AG04449 (cell line): ENCODE measurements around the gene JADE2.

Experiments used
- CTCF ChIA-PET: fragments of 350-600 bp; formaldehyde crosslinking; extraction: SDS; loops from one replicate; lab custom pipeline; 2021; ENCODE audit warnings: antibody characterized with exemption; lab: Yijun Ruan, JAX
- POLR2A ChIA-PET: fragments of 400-600, 350-600 bp; formaldehyde crosslinking; extraction: SDS; loops from one replicate; lab custom pipeline; 2020; ENCODE audit warnings: antibody characterized with exemption, inconsistent platforms; lab: Yijun Ruan, JAX
- DNase-seq: peaks from one replicate; pipeline ENCODE4 v3.0.0-alpha.2; 2010; ENCODE audit warnings: low read depth, low spot score
- H3K4me3 ChIP-seq: 2 replicates; pipeline ENCODE4 v1.5.1; 2011; ENCODE audit warnings: low read depth, mild to moderate bottlenecking, control low read depth, low read length
- TF ChIP-seq, protein P1 (sequence below): IDR thresholded peaks from one replicate; pipeline ENCODE4 v1.5.1; 2011; ENCODE audit warnings: mild to moderate bottlenecking, moderate library complexity, low read length, control low read depth, inconsistent platforms; ENCODE audit not compliant: insufficient read depth; ENCODE audit errors: missing control alignments

The JADE2 gene

GRCh38 chr5:134539732-134540131, 14.3 kb downstream of the JADE2 start:
- TF ChIP-seq, protein P1, sequence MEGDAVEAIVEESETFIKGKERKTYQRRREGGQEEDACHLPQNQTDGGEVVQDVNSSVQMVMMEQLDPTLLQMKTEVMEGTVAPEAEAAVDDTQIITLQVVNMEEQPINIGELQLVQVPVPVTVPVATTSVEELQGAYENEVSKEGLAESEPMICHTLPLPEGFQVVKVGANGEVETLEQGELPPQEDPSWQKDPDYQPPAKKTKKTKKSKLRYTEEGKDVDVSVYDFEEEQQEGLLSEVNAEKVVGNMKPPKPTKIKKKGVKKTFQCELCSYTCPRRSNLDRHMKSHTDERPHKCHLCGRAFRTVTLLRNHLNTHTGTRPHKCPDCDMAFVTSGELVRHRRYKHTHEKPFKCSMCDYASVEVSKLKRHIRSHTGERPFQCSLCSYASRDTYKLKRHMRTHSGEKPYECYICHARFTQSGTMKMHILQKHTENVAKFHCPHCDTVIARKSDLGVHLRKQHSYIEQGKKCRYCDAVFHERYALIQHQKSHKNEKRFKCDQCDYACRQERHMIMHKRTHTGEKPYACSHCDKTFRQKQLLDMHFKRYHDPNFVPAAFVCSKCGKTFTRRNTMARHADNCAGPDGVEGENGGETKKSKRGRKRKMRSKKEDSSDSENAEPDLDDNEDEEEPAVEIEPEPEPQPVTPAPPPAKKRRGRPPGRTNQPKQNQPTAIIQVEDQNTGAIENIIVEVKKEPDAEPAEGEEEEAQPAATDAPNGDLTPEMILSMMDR, result no peak
- CTCF ChIA-PET, result interaction anchor here (1.1 to 3.4 kb wide), 2 partner anchors 9 to 11 kb away, joined by 3 to 26 read pairs; no protein-coding TSS in a partner anchor
- POLR2A ChIA-PET, result no interaction called here
- no peak overlapping the region for H3K4me3 ChIP-seq
- no peak for DNase-seq

GRCh38 chr5:134540747-134541733, 15.6 kb downstream of the JADE2 start:
- no peak overlapping the region for H3K4me3 ChIP-seq
- TF ChIP-seq, protein P1, result no peak
- DNase-seq, result no peak

GRCh38 chr5:134541736-134542376, 16.4 kb downstream of the JADE2 start:
- POLR2A ChIA-PET, result no interaction called here
- no peak overlapping the region for H3K4me3 ChIP-seq
- TF ChIP-seq, protein P1, result no peak
- CTCF ChIA-PET, result interaction anchor here (1.0 to 3.4 kb wide), 3 partner anchors 13 to 105 kb away, joined by 3 to 26 read pairs (median 3); no protein-coding TSS in a partner anchor
- DNase-seq, result no peak

More at GRCh38 chr5:134540747-134541733, 15.6 kb downstream of the JADE2 start:
- ChIA-PET POLR2A (no interaction called here), CTCF (interaction anchor here (1.0 to 3.4 kb wide), 3 partner anchors 10 to 13 kb away, joined by 3 to 26 read pairs (median 3); no protein-coding TSS in a partner anchor)

- ChIA-PET CTCF (interaction anchor here (0.7 to 6.6 kb wide), 5 partner anchors 10 to 34 kb away, joined by 3 to 47 read pairs (median 4); partner anchors contain the start of gene JADE2), POLR2A (no interaction called here)
- no peak overlapping the region for H3K4me3 ChIP-seq
- TF ChIP-seq, protein P1, result no peak
- no peak for DNase-seq
Observed at GRCh38 chr5:134543820-134544614, 18.5 kb downstream of the JADE2 start.

DNA sequence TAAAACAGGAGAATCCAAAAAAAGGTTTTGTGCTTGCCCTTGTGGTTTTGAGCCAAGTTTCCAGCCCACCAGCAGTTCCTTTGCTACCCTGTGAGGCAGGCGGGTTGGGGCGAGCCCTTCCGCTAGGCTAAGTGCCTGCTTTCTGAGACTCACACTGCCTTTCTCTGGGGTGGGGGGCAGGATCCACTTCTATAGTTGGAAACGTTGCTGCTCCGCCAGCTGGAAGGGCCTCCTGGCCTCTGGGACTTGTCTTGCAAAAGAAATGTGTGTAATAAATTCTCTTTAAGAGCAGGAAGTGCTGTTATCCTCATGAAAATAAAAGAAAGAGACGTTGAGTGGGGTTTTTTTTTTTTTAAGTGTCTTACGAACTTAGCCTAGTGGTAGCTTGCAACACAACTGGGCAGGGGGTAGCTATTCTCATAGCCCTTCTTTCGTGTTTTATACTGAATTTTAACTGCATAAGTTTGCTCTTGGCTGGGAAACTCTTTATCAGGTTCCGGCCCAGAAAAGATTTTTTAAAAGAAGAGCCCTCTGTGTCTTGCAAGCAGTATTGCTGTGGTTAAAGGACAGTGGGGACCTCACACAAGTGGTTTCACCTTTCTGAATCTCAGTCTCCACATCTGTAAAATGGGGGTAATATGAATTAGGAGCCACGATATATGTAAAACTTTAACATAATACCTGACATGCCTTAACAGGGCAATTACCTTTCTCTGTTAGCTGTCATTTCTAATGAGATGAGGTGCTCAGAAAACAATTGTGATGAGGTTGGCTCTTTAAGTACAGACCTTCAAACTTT, 19.8 kb downstream of the JADE2 start:
- DNase-seq, result no peak
- CTCF ChIA-PET, result interaction anchor here (1.9 to 6.6 kb wide), 3 partner anchors 14 to 33 kb away, joined by 4 to 47 read pairs (median 10); partner anchors contain the start of gene JADE2

More for the DNA sequence above, 19.8 kb downstream of the JADE2 start:
- POLR2A ChIA-PET, result no interaction called here
- no peak overlapping the region for H3K4me3 ChIP-seq
- TF ChIP-seq, protein P1, result no peak
